IgD-negative memory B cell (primary cell): ENCODE measurements around the gene ACOT11. TPM values are rescaled to one million over a fixed set of nuclear protein-coding genes. Genes with fewer than 3 reads are reported as not detected.

ENCODE experiments used
- H3K27ac Mint-ChIP-seq, 3 donors: one replicate each; pipeline ENCODE4 v1.8.0; 2020 to 2022; ENCODE audit warnings: mild to moderate bottlenecking in 3 of 3, mixed read lengths in 3 of 3, moderate library complexity in 1 of 3
- H3K27me3 Mint-ChIP-seq: one replicate; pipeline ENCODE4 v1.8.0; 2021; ENCODE audit warnings: mixed read lengths
- H3K36me3 Mint-ChIP-seq: one replicate; pipeline ENCODE4 v1.8.0; 2020; ENCODE audit warnings: mild to moderate bottlenecking, mixed read lengths
- H3K4me1 Mint-ChIP-seq, 3 donors: one replicate each; pipeline ENCODE4 v1.8.0; 2020 to 2022; ENCODE audit warnings: mixed read lengths in 3 of 3, mild to moderate bottlenecking in 1 of 3
- H3K4me3 Mint-ChIP-seq, 4 donors: one replicate each; pipeline ENCODE4 v1.8.0; 2020 to 2022; ENCODE audit warnings: mild to moderate bottlenecking in 4 of 4, mixed read lengths in 4 of 4, moderate library complexity in 3 of 4
- H3K9me3 Mint-ChIP-seq, 3 donors: one replicate each; pipeline ENCODE4 v1.8.0; 2020 to 2021; ENCODE audit warnings: mixed read lengths in 3 of 3, mild to moderate bottlenecking in 1 of 3
- polyA plus RNA-seq: library from polyadenylated mRNA; unstranded; fragments of 300-500 nt; fragmentation: Illumina TruSeq; gene quantifications from one replicate; pipeline ENCODE4 v1.2.3, GENCODE V29; 2021

The ACOT11 gene
- polyA plus RNA-seq, 1 donor from 2014 or later, result 0.41 TPM

- Mint-ChIP-seq H3K4me3 (no peak overlapping the region), H3K27me3 (no peaks in the 10 kb centered on the region), H3K27ac (no peak overlapping the region), H3K4me1 (no peaks in the 10 kb centered on the region), H3K36me3 (no peaks in the 10 kb centered on the region), H3K9me3 (no peaks in the 10 kb centered on the region)
Observed at GRCh38 chr1:54581621-54582035, 33.6 kb downstream of the ACOT11 start.

GRCh38 chr1:54582566-54583306, 34.7 kb downstream of the ACOT11 start:
- H3K27ac Mint-ChIP-seq, result peak overlapping the region in 1 of 3 donors; percentile 13

GRCh38 chr1:54583307-54583686, 35.3 kb downstream of the ACOT11 start:
- no peaks in the 10 kb centered on the region for H3K9me3 Mint-ChIP-seq
- no peaks in the 10 kb centered on the region for H3K36me3 Mint-ChIP-seq
- no peaks in the 10 kb centered on the region for H3K27me3 Mint-ChIP-seq
- H3K4me1 Mint-ChIP-seq, result no peaks in the 10 kb centered on the region
- no peak overlapping the region for H3K4me3 Mint-ChIP-seq
- peak overlapping the region in 1 of 3 donors; percentile 13 for H3K27ac Mint-ChIP-seq

More at GRCh38 chr1:54582566-54583306, 34.7 kb downstream of the ACOT11 start:
- no peaks in the 10 kb centered on the region for H3K9me3 Mint-ChIP-seq
- no peaks in the 10 kb centered on the region for H3K4me1 Mint-ChIP-seq
- H3K4me3 Mint-ChIP-seq, result no peak overlapping the region
- no peaks in the 10 kb centered on the region for H3K36me3 Mint-ChIP-seq
- no peaks in the 10 kb centered on the region for H3K27me3 Mint-ChIP-seq

- Mint-ChIP-seq H3K36me3 (no peaks in the 10 kb centered on the region), H3K4me1 (no peaks in the 10 kb centered on the region), H3K27me3 (no peaks in the 10 kb centered on the region), H3K9me3 (no peaks in the 10 kb centered on the region), H3K27ac (no peak overlapping the region), H3K4me3 (no peak overlapping the region)
Observed at GRCh38 chr1:54583871-54584270, 35.8 kb downstream of the ACOT11 start.

GRCh38 chr1:54584575-54584974, 36.5 kb downstream of the ACOT11 start:
- Mint-ChIP-seq H3K27ac (no peak overlapping the region), H3K4me1 (no peaks in the 10 kb centered on the region), H3K4me3 (no peak overlapping the region), H3K36me3 (no peaks in the 10 kb centered on the region), H3K27me3 (no peaks in the 10 kb centered on the region), H3K9me3 (no peaks in the 10 kb centered on the region)

GRCh38 chr1:54585181-54586066, 37.4 kb downstream of the ACOT11 start:
- no peak overlapping the region for H3K4me3 Mint-ChIP-seq
- no peaks in the 10 kb centered on the region for H3K36me3 Mint-ChIP-seq
- H3K27me3 Mint-ChIP-seq, result no peaks in the 10 kb centered on the region
- no peaks in the 10 kb centered on the region for H3K4me1 Mint-ChIP-seq
- no peak overlapping the region for H3K27ac Mint-ChIP-seq
- no peaks in the 10 kb centered on the region for H3K9me3 Mint-ChIP-seq

GRCh38 chr1:54588377-54588776, 40.3 kb downstream of the ACOT11 start:
- H3K4me1 Mint-ChIP-seq, result no peaks in the 10 kb centered on the region
- H3K27ac Mint-ChIP-seq, result peak overlapping the region in 1 of 3 donors; percentile 81
- no peaks in the 10 kb centered on the region for H3K27me3 Mint-ChIP-seq
- no peaks in the 10 kb centered on the region for H3K36me3 Mint-ChIP-seq
- H3K4me3 Mint-ChIP-seq, result no peak overlapping the region
- H3K9me3 Mint-ChIP-seq, result no peaks in the 10 kb centered on the region

GRCh38 chr1:54591127-54591756, 43.2 kb downstream of the ACOT11 start:
- no peak overlapping the region for H3K4me3 Mint-ChIP-seq
- H3K36me3 Mint-ChIP-seq, result no peaks in the 10 kb centered on the region
- H3K27ac Mint-ChIP-seq, result no peak overlapping the region
- no peaks in the 10 kb centered on the region for H3K4me1 Mint-ChIP-seq
- H3K27me3 Mint-ChIP-seq, result no peaks in the 10 kb centered on the region
- no peaks in the 10 kb centered on the region for H3K9me3 Mint-ChIP-seq

- no peaks in the 10 kb centered on the region for H3K27me3 Mint-ChIP-seq
- H3K27ac Mint-ChIP-seq, result no peak overlapping the region
- no peak overlapping the region for H3K4me3 Mint-ChIP-seq
- no peaks in the 10 kb centered on the region for H3K9me3 Mint-ChIP-seq
- no peaks in the 10 kb centered on the region for H3K4me1 Mint-ChIP-seq
- no peaks in the 10 kb centered on the region for H3K36me3 Mint-ChIP-seq
Observed at GRCh38 chr1:54593571-54594160, 45.6 kb downstream of the ACOT11 start.

GRCh38 chr1:54594463-54594862, 46.4 kb downstream of the ACOT11 start:
- no peaks in the 10 kb centered on the region for H3K36me3 Mint-ChIP-seq
- H3K4me1 Mint-ChIP-seq, result no peaks in the 10 kb centered on the region
- H3K4me3 Mint-ChIP-seq, result no peak overlapping the region
- H3K27ac Mint-ChIP-seq, result peak overlapping the region in 1 of 3 donors; percentile 53
- H3K27me3 Mint-ChIP-seq, result no peaks in the 10 kb centered on the region
- no peaks in the 10 kb centered on the region for H3K9me3 Mint-ChIP-seq

GRCh38 chr1:54595956-54596498, 48.0 kb downstream of the ACOT11 start:
- Mint-ChIP-seq H3K36me3 (no peaks in the 10 kb centered on the region), H3K27me3 (no peaks in the 10 kb centered on the region), H3K4me1 (no peaks in the 10 kb centered on the region), H3K9me3 (no peaks in the 10 kb centered on the region), H3K4me3 (peak overlapping the region in 1 of 4 donors; percentile 57), H3K27ac (no peak overlapping the region)

GRCh38 chr1:54596756-54597155, 48.7 kb downstream of the ACOT11 start:
- no peaks in the 10 kb centered on the region for H3K36me3 Mint-ChIP-seq

GRCh38 chr1:54597455-54598030, 49.5 kb downstream of the ACOT11 start:
- Mint-ChIP-seq H3K4me1 (no peaks in the 10 kb centered on the region), H3K4me3 (no peak overlapping the region), H3K27ac (no peak overlapping the region), H3K36me3 (no peaks in the 10 kb centered on the region), H3K27me3 (peaks cover 4% of the 10 kb centered on the region), H3K9me3 (no peaks in the 10 kb centered on the region)

More at GRCh38 chr1:54596756-54597155, 48.7 kb downstream of the ACOT11 start:
- H3K9me3 Mint-ChIP-seq, result no peaks in the 10 kb centered on the region
- no peaks in the 10 kb centered on the region for H3K27me3 Mint-ChIP-seq
- no peaks in the 10 kb centered on the region for H3K4me1 Mint-ChIP-seq
- no peak overlapping the region for H3K27ac Mint-ChIP-seq
- H3K4me3 Mint-ChIP-seq, result no peak overlapping the region

GRCh38 chr1:54599211-54599823, 51.3 kb downstream of the ACOT11 start:
- no peaks in the 10 kb centered on the region for H3K9me3 Mint-ChIP-seq
- H3K4me1 Mint-ChIP-seq, result peaks cover 0 to 2% (median 1%) of the 10 kb centered on the region in 3 donors
- H3K27me3 Mint-ChIP-seq, result peaks cover 4% of the 10 kb centered on the region
- H3K4me3 Mint-ChIP-seq, result no peak overlapping the region
- no peaks in the 10 kb centered on the region for H3K36me3 Mint-ChIP-seq
- no peak overlapping the region for H3K27ac Mint-ChIP-seq
